IgD-negative memory B cell (primary cell): ENCODE measurements around the gene OSTM1. TPM values are rescaled to one million over a fixed set of nuclear protein-coding genes. Genes with fewer than 3 reads are reported as not detected.

Experiments used
- polyA plus RNA-seq: library from polyadenylated mRNA; unstranded; fragments of 300-500 nt; fragmentation: Illumina TruSeq; gene quantifications from one replicate; pipeline ENCODE4 v1.2.3, GENCODE V29; 2021

The OSTM1 gene
- polyA plus RNA-seq, 1 donor from 2014 or later = 29.9 TPM

Other genes with a start within 250 kb of the OSTM1 start
- 41.3 TPM for gene SEC63, start 116.5 kb downstream of the OSTM1 start, polyA plus RNA-seq
- not detected for gene NR2E1, start 91.3 kb upstream of the OSTM1 start, polyA plus RNA-seq
- gene SNX3, start 186.3 kb upstream of the OSTM1 start, polyA plus RNA-seq = 432 TPM
- 5.7 TPM for gene AFG1L, start 220.3 kb upstream of the OSTM1 start, polyA plus RNA-seq